NCI-H510A treated with DMSO at 0.1 percent for 48 hours (cell line): ENCODE results near the gene PADI6.

Experiments used
- DNase-seq: peaks from one replicate; lab custom pipeline; 2025; lab: John Stamatoyannopoulos, UW

Gene PADI6

DNA sequence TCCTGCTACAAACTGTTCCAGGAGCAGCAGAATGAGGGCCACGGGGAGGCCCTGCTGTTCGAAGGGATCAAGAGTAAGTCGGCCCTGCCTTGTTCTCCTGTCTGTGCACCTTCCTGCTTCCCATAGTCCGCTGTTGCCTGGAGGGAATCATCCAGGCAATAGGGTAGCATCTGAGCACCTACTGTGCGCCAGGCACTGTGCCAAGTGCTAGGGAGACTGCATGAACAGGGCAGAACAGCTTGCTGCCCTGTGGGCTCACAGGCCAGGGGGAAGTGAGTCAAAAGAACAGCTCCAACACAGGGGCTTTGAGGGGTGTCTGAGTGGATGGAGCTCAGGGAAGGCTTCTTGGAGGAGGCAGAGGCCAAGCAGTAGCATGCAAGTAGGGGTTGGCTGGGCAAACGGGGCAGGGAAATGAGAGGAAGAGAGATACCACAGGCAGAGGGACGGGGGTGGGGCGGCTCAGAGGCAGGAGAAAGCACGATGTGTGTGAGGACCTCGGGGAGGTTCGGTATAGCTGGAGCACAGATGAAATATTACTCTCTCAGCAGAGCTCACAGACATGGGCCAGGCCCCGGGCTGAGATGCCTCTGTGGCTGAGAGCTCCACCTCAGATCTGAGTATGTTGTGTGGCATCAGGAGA lies 15.5 kb upstream of the PADI6 start:
- DNase-seq, result no peak

DNA sequence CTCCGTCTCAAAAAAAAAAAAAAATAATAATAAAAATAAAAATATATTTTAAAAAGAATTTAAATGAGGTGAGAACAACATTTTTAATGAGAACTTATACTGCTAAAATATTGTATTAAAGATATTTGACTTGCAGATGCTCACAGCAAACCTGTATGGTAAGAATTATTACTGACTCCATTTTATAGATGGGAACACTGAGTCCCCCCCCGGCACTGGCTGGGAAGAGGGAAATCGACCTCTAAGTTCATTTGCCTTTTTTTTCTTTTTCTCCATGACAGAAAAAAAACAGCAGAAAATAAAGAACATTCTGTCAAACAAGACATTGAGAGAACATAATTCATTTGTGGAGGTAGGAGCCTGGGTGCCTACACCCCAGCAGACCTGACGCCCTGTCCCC lies 13.4 kb upstream of the PADI6 start:
- no peak for DNase-seq

DNA sequence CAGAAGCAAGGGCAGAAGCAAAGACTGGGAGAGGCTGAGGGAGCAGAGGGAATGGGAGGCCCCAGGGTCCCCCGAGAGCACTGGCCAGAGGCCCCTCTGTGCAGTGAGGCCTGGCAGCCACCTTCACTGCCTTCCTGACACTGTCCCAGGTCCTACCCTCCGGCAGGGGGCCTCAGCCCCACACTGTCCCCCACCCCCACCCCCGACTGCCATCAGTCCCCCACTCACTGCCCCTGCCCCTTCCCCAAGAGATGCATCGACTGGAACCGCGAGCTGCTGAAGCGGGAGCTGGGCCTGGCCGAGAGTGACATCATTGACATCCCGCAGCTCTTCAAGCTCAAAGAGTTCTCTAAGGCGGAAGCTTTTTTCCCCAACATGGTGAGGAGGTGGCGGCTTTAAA lies 13.0 kb upstream of the PADI6 start:
- DNase-seq, result no peak

DNA sequence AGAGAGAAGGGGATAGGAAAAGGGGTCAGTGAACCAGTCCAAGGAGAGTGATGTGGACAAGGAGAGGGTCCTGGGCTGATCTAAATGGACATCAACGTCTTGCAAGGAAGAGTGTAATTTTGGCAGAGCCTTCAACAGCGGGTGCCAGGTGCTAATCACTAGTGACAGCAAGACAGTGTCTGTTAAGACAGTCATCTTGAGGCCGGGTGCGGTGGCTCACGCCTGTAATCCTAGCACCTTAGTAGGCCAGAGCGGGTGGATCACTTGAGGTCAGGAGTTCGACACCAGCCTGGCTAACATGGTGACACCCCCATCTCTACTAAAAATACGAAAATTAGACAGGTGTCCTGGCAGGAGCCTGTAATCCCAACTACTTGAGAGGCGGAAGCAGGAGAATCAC lies 12.2 kb upstream of the PADI6 start:
- DNase-seq, result no peak

DNA sequence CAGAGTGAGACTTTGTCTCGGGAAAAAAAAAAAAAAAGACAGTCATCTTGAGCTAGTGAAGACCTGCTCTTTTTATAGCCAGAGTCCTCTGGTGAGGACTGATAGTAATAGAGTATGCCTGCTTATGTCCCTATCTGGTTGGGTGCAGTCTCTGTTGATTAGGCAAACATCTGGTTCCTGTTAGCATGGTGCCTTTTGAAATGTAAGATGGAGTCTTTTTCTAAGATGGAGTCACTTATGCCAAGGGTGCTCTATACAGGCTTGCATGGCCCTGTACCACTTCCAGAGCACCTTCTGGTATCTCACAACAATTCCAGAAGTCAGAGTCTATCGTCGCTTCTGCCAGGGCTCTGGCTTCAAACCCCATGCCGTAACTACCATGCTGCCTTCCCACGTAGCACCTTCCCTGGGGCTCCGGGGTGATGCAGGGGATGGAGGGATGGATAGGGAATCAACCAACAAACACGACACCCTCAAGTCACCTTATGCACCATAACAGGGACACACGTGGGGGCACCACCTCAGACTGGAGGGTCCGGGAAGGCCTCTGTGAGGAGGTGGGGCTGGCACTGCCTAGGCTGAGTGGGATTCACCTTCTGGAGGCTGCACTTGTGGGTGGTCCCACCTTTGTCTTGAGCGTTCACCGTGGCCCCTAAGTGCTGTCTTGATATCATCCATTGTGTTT lies 11.6 kb upstream of the PADI6 start:
- no peak for DNase-seq

DNA sequence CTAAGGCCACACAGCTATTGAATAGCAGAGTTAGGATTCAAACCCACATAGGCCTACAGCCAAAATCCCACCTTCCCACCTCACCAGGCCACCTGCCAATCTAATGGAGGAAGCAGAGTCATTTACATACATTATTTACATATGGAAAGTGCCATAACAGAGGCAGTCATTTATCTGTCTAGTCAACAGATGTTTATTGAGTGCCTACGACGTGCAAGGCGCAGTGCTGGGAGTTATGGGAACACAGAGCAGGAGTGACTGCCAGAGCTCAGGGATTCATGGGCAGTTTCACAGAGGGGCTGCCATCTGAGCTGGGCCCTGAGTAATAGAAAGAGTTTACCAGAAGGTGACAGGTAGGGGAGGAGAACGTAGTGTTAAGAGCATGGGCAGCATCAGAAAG lies 10.3 kb upstream of the PADI6 start:
- DNase-seq, result no peak

DNA sequence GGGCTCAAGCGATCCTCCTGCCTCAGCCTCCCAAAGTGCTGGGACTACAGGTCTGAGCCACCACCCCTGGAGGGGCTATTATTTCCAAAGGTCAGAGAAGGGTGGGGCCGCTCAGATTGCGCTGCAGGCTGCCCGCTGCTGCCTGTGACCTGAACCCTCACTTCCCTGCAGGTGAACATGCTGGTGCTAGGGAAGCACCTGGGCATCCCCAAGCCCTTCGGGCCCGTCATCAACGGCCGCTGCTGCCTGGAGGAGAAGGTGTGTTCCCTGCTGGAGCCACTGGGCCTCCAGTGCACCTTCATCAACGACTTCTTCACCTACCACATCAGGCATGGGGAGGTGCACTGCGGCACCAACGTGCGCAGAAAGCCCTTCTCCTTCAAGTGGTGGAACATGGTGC lies 8.6 kb upstream of the PADI6 start:
- DNase-seq, result no peak

DNA sequence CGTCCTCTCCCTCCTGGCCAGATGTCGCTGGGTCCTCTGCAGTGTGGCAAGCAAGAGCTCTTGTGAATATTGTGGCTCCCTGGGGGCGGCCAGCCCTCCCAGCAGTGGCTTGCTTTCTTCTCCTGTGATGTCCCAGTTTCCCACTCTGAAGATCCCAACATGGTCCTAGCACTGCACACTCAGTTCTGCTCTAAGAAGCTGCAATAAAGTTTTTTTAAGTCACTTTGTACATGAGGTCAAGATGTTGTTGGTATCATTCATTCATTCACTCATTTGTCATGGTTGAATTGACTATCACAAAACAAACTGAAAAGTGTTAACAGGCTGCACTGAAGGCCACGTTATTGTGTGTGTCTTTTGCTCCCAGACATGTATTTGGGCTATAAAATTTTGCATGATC lies 8.2 kb upstream of the PADI6 start:
- no peak for DNase-seq

DNA sequence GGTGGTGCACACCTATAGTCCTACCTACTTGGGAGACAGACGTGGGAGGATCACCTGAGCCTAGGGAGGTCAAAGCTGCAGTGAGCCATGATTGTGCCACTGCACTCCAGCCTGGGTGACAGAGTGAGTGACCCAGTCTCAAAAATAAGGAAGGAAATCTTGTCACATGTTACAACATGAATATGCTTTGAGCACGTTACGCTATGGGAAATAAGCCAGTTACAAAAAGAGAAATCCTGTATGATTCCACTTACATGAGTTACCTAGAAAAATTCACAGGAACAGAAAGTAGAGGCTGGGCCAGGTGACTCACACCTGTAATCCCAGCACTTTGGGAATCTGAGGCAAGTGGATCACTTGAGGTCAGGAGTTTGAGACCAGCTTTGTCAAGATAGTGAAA lies 6.7 kb upstream of the PADI6 start:
- no peak for DNase-seq

DNA sequence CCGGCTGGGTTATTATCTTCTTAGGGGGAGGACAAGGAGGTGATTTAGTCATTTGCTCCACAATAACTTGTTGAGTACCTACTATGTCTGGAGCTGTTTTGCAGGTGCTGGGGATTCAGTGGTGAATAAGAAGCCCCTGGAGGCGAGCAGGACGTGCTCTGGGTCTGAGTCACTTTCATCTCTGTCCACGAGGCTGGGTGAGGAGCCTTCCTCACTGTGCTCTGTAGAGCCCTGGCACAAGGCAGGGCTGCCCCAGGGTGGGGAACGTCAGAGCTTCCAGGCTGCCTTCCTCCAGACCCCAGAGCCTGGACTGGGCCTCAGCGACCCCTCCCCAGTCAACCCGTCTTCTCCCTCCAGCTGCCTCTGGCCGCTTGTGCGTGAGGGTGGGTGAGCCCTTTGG lies 2.5 kb upstream of the PADI6 start:
- DNase-seq, result no peak

DNA sequence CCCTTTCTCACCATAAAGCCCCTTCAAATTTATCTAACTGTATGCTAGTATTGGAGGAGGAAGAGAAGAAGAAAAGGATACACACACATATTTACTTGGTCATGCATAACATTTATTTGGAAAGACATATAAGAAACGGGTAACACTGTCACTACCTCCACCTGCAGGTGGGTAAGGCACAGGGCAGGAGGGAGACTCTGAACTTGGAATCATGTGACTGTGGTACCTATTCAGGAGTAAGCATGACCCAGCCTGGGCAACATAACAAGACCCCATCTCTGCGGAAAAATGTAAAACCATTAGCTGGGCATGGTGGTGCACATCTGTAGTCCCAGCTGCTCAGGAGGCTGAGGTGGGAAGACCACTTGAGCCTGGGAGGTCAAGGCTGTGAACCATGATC lies 1.4 kb upstream of the PADI6 start:
- DNase-seq, result peak; percentile 31

DNA sequence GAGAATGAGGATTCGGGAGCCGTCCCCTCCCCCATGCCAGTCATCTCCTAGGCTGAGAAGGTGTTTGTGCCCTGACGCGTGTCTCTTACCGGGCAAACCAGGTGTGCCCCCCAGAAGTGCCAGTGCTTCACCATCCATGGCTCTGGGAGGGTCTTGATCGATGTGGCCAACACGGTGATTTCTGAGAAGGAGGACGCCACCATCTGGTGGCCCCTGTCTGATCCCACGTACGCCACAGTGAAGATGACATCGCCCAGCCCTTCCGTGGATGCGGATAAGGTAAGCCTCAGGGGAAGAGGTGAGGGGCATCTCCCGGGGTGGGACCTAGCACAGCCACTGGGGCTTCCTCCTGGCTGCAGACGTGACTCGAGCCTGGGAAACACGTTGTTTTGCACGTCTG lies 959 bp downstream of the PADI6 start:
- DNase-seq, result no peak

DNA sequence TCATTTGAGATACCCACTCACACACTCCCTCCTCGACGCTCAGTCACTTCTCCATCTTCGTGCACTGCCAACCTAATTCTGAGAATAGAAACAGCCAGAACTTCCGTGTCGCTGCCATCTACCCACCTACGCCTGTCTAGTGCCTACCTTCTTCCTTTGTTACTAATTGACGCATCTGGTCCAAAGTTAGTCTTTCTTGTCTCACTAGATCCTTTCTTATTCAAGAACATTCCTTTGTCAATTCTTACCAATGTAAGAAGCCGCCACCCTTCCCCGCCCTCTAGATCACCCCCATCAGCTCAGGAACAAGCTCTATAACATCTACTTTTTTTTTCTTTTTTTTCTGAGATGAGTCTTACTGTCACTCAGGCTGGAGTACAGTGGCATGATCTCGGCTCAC lies 3.7 kb downstream of the PADI6 start:
- DNase-seq, result no peak

DNA sequence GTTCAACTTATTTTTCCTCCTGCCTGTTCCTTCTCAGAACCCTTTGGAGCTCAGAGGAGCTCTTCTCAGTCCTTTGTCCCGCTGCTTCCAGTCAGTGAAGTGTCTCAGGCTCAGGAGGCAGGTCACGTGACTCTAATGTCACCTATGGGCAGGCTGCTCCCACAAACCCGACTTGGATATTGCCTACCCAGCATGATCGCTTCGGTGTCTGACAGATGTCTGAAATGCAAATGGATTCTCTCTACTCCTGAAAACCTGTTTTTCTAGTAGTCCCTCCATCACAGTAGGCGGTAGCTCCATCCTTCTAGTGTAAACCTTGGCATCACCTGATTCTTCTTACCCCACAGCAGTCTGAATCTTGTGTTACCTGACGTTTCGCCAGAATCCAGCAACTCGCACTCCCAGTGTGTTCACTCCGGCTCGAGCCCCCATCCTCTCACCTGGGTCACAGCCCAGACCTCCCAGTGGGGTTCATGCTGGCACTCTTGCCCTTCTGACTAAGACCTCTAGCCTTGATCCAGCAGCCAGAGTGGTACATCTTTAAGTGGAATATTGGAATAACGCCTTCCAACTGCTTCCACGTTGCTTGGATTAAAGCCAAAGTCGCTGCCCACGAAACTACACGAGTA lies 5.4 kb downstream of the PADI6 start:
- peak; percentile 95 for DNase-seq

DNA sequence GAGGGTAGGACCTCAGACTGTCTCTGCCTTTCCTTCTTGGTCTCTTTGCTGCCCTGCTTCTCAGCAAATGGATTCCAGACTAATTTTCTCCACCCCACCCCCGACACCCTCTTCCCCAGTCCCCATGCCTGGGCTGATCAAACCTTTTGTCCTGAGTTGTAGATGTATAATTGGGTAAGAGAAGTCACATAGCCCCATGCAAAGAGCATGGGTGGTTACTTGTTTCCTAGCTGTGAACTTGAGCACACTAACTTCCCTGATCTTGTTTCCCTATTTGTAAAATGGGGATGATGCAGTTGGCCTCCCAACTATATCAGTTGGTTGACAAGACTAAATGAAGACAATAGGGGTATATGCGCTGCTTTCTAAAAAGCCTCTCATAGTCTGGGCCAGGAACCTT lies 9.2 kb downstream of the PADI6 start:
- DNase-seq, result no peak

DNA sequence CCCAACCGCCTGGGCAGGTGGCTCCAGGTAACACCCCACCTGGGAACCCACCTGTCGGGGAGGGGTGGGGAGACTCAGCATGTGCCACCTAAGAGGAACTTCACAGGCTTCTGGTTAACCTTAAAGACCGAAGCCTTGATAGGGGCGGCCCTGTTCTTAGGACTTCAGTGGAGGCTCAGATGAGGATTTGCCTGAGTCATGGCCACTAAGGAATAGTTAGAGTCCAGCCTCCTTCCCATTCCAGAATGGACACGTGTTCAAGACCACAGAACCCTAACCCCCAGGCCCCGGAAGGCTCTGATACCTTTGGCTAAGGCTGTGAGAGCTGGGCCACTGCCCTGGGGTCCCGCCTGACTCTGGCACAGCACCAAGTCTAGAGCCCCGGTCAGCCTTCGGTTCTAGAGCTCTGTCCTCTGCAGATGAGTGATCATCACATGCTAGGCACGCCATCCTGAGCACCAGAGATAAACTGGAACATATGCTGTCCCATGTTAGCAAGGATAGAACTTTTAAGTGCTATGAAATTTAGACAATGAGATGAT lies 20.3 kb downstream of the PADI6 start:
- DNase-seq, result no peak

DNA sequence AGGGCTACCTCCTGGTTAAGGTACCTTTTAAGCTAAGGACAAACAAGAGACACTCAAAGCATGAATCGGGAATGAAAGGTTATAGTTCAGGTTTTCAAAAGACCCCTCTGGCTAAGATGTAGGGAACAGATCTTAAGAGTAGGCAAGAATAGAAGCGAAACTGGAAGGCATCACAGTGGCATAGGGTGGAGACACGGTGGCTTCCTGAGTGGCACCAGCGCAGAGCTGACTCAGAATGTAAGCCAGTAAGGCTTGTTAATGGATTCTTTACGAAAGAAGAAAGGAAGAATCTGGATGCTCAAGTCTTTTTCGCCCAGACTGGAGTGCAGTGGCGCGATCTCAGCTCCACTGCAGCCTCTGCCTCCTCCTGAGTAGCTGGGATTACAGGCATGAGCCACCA lies 21.2 kb downstream of the PADI6 start:
- DNase-seq, result no peak

DNA sequence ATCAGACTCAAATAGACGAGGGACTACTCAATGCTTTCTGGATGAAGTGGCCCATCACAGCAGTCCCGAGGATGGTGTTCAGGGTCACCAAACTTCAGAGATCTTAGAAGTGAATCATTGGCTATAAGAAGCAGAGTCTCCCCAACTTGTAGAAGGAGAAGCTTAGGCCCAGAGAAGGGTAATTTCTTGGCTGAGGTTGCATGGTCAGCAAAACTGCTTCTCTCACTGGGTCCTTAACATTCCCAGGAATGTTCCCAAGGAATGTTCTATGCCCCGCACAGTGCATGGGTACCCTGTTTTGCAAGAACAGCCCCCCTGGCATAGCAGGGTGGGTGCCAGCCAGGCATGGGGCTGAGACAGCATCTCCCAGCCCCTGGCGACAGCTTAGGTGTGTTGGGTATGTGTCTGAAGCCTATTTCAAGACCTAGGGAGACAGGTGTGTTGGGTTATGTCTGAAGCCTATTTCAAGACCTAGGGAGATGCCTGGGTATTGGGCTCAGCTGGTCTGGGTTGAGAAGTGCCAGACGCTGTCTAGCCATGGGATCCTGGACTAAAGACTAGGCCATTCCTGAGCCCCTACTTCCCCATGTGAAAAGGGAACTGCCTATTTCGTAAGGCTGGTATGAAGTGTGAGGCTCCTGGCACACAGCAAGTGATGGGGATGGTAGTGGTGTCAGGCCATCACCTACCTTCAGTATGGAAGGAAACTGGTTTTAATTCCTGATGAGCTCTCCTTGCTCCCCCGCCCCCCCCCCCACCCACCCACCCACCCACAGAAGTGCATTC lies 26.1 kb downstream of the PADI6 start:
- no peak for DNase-seq

DNA sequence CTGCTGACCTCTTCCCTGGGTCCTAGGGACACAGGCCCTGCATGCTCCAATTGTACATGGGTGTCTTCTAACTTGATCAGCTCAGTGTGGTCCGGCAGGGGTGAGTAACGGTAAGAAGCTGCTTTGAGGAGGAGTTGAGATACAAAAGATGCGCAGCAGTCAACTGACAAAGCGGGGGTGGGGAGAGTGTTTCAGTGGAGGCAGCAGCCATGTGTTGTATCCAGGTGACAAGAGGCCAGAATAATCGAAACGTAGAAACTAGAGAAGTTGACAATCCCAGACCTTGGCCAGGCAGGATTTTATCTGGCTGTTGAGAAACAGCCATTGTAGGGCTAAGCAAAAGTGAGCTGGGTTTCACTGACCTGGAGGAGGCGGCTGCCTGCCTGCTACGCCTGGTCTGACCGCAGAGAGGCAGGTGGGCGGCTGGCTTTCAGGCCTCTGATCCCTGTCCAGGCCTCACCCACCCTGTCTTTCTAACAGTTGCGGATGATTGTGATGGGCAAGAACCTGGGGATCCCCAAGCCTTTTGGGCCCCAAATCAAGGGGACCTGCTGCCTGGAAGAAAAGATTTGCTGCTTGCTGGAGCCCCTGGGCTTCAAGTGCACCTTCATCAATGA lies 28.8 kb downstream of the PADI6 start:
- DNase-seq, result no peak

DNA sequence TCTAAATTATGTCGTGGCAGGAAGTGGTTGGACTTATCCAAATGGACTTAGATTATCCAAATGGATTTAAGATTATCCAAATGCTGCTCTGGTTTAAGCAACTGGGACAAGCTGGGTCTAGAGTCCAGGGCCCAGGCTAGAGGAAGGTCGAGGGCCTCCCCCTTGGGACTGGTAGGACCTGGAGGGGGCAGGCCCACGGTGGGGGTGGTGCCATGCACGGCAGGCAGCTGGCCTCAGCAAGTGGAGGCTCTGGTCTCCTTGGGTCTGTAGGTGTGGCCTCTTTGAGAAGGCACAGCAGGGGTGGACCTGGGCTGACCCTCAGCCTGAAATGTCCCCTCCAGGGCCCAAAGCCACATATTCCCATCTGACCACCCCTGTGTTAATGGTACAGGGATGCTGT lies 29.8 kb downstream of the PADI6 start:
- DNase-seq, result no peak

DNA sequence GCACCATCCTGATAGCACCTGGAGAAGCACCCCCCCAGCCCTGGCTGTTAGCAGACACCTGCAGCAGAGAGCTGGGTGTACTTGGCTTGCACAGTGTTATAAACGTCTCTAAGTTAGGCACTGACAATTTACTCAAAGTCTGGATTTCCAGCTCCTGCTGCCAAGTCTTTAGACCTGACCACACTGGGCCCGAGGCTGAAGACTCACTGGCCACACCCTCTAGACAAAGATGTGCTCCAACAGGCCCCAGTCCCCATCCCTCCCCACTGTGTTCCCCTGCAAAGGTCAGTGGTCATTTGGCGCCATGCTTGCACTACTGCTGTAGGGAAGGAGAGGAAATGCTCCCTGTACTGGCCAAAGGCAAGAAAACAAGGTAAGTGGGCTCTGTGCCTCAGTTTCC lies 31.1 kb downstream of the PADI6 start:
- DNase-seq, result no peak

DNA sequence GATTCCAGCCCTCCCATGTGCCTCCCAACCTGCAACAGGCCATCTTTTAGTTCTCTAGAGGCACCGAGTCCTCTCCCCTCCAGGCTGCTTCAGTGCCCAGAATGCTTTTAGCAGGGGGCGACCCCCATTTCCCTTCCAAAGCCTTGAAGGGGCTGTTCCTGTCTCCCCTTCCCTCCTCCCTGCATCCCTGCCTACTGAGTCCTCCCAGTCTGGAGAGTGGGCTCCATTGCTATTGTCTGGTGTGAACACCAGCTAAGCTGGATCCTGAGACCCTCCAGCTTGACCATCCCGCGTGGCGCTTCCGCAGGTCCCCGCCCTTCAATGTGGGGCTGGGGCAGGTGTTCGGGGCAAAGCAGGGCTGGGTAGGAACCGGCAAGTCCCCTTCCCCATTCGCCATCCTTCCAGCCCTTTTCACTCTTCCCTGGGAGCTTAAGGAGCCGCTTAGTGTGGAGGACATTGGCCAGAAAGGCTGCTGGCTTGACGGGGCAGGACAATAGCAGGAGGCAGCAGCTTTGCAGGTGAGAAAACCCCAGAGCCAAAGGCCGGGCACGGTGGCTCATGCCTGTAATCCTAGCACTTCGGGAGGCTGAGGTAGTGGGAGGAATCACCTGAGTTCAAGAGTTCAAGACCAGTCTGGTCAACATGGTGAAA lies 32.2 kb downstream of the PADI6 start:
- no peak for DNase-seq
